Iris pigment epithelial cell (primary cell): ENCODE data around the gene METAP1.
"Not testable (repeated sequence)": the region's sequence is repeated elsewhere in the genome, so short reads cannot be mapped to it uniquely, and the experiment has no call there.

ENCODE experiments used
- DNase-seq: peaks from one replicate; pipeline ENCODE4 v3.0.0-alpha.2; 2011; ENCODE audit warnings: low read depth

The METAP1 gene

GRCh38 chr4:99059550-99059949 is 64.0 kb downstream of the METAP1 start:
- no peak for DNase-seq

GRCh38 chr4:99061048-99061700 is 65.7 kb downstream of the METAP1 start:
- no peak for DNase-seq

GRCh38 chr4:99062120-99062519 is 66.6 kb downstream of the METAP1 start:
- peak; percentile 31 for DNase-seq

DNA sequence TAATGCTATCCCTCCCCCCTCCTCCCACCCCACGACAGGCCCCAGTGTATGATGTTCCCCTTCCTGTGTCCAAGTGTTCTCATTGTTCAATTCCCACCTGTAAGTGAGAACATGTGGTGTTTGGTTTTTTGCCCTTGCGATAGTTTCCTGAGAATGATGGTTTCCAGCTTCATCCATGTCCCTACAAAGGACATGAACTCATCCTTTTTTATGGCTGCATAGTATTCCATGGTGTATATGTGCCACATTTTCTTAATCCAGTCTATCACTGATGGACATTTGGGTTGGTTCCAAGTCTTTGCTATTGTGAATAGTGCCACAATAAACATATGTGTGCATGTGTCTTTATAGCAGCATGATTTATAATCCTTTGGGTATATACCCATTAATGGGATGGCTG is 70.0 kb downstream of the METAP1 start:
- DNase-seq, result not testable (repeated sequence)

DNA sequence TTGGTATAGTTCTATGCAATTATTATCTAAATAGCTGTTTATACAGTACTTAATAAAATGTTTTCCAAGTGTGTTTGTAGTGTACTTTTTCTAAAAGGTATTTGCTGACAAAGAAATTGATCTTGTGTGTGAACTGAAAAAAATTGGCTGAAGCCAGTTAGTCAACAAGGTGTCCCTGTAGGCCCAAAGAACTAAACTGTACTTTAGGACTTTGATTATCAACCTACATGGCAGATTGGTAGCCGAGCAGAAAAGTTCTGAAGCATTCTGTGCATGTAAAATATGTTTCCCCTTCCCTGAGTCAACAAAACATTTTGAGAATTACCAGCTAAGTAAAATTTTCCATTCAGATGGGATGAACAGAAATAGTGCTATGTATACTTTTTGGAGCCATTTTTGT is 72.1 kb downstream of the METAP1 start:
- no peak for DNase-seq

GRCh38 chr4:99071159-99071558 is 75.6 kb downstream of the METAP1 start:
- DNase-seq, result no peak

- DNase-seq, result no peak
Observed at GRCh38 chr4:99074816-99075215, 79.3 kb downstream of the METAP1 start.

- no peak for DNase-seq
Observed at GRCh38 chr4:99076292-99076976, 80.9 kb downstream of the METAP1 start.

DNA sequence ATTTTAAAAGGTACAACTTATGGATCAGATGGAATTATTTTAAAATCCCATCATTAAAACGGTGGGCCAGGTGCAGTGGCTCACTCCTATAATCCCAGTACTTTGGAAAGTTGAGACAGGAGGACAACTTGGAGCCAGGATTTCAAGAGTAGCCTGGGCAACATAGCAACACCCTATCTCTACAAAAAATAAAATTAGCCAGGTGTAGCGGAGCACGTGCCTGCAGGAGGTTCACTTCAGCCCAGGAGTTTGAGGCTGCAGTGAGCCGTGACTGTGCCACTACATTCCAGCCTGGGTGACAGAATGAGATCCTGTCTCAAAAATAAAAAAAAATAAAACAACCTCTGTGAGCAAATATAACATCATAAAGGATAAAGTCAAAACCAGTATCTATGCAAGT is 81.7 kb downstream of the METAP1 start:
- DNase-seq, result no peak

GRCh38 chr4:99078336-99078735 is 82.8 kb downstream of the METAP1 start:
- no peak for DNase-seq

- no peak for DNase-seq
Observed at GRCh38 chr4:99078931-99079624, 83.6 kb downstream of the METAP1 start.

- DNase-seq, result no peak
Observed at GRCh38 chr4:99079625-99080295, 84.2 kb downstream of the METAP1 start.

DNA sequence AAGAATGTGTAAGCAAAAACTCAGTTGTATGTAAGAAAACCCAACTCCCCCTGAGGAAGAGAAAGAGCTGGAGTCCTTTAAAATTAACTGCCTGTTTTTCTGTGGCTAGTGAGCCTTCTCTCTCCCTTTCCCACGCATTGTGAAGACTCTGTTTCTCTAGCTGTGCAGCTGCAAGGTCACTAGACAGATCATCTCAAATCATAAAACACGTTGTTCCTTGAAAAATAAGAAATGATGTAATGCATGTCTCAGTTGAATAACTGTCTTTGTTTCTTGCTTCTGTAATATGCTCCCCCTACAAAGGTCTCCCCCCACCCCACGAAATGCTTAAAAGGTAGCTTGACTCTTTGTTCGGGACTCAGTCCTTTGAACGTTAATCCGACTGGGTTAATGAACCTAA is 85.3 kb downstream of the METAP1 start:
- not testable (repeated sequence) for DNase-seq

DNA sequence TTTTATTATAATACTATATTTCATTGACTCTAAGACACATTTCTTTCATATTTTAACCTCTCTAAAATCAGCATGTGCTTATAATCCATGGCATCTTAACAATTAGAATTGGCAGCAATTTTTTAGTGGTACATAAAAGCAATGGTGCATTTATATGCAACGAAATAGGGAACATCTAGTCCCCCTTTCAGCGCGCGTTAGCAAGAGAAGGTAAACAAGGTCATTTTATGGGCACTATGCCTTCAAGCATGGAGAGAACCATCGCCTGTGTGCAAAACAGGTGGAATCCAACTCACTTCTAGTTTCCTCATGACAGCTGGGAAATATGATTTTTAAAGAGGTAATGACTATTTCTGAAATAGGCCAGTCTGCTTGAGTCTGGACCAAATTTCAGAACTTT is 86.7 kb downstream of the METAP1 start:
- DNase-seq, result no peak

DNA sequence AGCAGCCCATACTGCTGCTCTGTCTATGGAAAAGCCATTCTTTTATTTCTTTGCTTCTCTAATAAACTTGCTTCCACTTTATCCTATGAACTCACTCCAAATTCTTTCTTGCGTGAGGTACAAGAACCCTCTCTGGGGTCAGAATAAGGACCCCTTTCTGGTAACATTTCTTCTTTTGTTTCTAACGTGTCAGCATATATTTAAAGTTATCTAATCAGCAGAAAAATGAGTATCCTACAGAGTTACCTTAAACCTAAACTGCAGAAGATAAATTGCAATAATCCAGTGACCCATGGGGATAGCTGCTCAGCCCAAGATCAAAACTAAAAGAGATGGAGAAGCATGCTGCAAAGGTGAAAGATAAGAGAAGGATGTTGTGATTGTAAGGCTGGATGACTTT is 89.1 kb downstream of the METAP1 start:
- no peak for DNase-seq

DNA sequence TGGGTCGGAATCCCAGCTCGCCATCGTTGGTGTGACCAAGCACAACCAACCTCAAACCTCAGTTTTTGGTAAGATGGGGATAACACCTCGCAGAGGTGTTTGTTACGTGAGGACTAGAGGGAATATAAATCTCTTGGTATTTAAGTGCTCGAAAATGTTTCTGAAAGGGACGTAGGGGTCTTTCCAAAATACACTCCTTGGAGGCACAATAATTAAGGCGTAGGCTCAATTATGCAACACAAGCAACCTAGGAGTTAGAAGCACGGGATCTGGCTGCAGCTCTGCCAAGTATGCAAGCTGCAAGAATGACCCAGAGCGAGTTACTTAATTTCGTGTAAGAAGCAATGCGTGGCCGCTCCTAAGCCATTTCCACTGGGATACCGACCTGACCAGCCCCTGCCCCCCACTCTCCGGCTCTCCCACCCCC is 92.5 kb downstream of the METAP1 start:
- peak; percentile 86 for DNase-seq

DNA sequence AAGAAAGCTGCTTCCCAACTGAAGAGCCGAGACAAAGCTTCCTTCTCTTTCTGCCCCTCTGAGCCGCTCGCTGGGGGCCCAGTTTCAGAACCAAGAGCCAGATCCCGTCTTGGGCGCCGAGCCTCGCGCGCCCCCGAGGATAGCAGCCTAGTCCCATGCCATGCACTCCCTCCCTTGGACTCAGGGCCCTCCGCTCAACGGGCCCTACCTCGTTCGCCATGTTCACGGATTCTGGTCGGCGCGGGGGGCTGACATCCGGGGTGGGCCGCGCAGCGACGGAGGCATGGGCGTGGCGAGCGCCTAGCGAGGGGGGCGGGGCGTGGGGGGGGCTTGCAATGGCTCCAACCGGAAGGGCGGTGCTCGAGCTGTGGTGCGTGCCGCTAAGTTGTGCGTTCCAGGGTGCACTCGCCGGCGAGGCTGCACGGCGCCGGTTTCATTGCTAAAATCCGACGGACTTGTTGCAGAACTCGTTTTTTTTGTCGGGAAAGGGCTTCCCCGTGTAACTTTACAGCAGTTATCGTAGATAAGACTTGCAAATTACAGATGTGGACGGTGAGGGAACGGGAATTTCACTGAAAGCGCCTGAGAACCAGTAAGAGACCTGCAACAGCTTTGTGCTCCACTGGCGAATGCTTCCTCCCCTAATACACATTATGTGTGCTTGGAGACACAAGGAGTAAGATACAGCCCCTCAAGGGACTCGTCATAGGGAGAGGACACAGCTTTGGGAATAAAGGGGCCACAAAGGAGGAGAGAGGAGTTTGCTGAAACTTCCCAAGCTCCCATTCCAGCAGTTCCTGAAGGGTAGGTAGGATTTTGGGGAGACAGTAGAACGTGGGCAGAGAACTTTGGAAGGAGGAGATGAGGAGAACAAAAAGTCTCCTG is 93.2 kb downstream of the METAP1 start, which contains the start of gene ADH5:
ADH5 (minus strand) TSS at position 308 of the 885 bp plus-strand sequence; CDS start at position 220, 88 bp downstream.
- peak; percentile 82 for DNase-seq

DNA sequence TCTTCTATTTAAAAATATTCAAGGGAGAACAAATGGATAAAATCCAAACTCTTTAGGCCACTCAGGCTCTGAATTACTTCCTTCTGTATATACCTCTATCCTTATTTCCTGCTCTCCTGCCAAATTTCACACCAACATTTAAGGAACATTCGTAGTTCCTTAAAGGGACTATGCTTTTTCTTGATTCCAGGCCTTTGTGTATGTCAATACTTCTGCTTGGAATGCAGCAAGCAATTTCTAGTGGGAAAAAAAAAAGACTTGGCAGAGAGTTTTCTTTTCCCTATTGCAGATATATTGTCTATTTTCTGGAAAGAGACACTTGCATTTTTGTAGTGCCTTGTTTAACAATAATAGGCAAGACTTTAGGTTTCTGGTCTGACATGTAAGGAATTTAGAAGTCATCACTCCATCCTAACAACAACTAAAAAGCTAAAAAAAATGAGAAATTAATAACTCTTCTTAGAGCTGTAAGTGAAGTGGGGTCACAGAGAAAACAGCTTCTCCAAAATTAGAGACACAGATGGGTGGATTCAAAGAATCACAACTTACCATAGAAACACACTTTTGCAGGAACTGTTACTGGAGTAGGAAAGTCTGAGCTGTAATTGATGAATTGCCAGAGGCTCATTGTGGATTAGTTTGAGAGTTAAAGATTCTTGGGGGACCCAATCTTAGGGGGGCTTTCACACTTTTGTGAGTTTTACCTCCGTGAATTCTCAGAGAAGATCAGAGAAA is 95.1 kb downstream of the METAP1 start:
- no peak for DNase-seq

DNA sequence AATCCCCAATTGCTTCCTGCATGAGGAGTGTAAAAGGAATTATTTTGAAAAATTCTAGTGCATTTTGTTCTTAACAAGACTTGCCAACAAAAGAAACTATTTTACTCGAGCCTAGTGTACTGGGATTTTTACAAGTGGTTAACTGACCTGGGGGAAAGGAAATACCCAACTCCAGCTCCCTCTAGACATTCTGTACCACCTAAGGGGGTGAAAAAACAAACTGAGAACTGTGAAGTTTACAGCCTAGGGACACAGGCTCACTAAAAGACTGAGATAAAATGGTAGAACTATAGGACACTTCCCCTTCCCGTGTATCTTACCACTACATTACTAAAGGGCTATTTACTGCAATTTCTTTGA is 95.7 kb downstream of the METAP1 start:
- DNase-seq, result no peak

DNA sequence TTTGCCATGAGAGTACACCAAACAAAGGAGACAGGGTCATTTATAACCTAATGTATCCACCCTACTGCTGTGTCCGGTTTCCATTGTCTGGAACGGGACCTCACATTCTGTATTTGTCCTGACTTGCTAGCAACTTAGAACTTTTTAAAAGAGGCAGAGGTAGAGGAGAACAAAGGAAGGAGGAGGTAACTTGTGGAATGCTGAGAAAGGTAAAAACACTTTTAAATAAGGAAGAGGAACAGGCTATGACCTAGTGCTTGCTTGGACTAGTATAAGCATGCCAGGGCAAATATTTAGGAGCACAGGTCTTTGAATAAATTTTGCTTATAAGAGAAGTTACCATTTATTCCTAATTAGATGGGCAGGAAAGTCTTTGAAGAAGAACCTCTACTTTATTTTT is 96.3 kb downstream of the METAP1 start:
- DNase-seq, result not testable (repeated sequence)

- no peak for DNase-seq
Observed at GRCh38 chr4:99099311-99099710, 103.8 kb downstream of the METAP1 start.
